GM18520 (cell line): ENCODE measurements around the gene CROCC2.

Source experiments
- ATAC-seq: cut with Tn5 transposase; IDR thresholded peaks from one replicate; pipeline ENCODE4 v1.9.1; 2021; ENCODE audit not compliant: unreplicated experiment

The CROCC2 gene

DNA sequence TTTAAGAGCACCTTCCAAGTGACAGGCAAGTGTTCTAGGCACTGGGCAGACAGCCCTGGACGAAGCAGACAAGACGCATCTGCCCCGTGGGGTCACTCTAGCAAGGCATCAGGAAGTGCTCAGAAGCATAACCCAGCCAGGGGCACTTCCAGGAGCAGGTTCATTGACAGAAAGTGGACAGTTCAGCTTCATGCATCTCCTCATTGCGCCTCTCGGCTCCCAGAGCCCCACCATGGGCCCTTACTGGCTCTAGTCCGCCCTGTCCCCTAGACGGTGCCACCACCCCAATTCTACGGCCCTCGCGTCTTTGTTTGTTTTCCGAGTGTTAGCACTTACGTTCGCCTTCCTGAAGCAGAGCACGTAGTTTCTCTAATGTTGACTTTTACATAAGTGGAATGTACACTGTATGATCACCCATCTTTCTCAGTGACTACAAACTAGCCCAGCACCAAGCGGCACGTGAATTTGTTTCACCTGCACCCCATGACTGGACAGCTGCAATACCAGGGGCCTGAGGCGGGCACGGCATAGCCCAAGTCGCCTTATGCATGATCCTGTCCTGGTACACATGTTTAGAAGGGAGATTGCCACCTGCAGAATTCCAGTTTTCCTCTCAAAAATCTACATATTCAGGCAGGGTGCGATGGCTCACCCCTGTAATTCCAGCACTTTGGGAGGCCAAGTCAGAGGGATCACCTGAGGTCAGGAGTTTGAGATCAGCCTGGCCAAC, 125.5 kb downstream of the CROCC2 start:
- ATAC-seq = no peak

DNA sequence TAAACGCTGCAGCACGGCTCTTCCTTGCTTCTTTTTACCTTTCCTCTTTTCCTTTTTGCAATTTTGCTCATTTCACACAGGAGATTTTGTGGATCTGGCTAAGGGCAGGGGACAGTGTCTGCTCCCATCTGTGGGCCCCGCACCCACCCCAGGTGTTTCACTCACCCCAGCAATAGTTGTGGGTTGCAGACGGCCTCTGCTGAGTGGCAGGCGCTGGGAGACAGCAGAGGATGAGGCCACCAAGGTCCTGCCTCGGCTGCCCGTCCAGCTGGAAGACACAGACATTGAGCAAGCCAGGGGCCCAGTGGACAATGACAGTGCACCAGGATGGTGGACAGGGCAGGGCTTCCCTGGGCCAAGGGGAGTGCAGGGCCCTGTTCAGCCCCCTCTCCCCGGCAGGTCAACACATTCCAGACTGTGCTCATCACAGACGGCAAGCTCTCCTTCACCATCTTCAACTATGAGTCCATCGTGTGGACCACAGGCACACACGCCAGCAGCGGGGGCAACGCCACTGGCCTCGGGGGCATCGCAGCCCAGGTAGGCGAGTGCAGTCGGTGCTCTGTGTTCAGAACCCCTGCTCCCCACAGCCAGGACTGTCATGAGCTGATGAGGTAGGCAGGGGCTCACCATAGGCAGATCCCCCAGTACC, 127.3 kb downstream of the CROCC2 start:
- ATAC-seq = no peak

DNA sequence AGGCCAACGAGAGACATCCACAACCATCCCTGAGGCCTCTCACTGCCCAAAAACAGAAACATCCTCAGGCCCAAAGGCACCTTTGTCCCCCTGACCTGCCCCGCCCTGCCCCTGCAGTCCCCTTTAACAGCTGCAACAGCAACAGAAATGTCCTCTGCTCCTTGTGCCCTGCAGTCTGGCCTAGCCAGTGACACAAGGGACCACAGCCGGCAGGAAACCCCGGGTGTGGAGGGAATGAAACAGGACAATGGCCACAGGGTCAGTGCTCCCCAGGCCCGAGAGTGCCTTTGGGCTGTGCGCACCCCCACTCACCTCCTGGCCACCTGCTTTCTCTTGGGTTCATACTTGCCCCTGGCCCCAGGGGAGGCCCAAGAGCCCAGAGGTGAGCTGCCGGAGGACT, 127.9 kb downstream of the CROCC2 start:
- no peak for ATAC-seq

DNA sequence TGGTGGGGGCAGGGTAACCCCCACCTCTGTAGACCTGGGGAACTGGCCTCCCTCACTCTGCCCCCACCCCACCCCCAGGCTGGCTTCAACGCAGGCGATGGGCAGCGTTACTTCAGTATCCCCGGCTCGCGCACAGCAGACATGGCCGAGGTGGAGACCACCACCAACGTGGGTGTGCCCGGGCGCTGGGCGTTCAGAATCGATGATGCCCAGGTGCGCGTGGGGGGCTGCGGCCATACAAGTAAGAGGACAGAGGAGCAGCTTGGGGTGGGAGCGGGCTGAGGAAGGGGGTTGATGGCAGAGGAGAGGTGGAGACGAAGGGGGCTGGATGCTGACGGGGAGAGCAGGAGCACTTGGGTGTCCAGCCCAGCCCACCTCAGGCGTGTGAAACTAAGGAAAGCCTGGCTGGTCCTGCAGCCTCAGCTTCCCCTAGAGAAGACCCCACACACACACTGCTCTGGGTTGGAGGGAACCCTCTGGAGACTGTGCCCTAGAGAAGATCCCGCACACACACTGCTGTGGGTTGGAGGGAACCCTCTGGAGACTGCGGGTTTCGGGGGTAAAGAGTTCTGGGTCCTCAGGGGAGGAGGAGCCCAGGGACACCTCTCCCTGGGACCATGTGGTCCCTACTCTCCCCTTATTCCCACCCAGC, 128.5 kb downstream of the CROCC2 start:
- ATAC-seq = no peak

DNA sequence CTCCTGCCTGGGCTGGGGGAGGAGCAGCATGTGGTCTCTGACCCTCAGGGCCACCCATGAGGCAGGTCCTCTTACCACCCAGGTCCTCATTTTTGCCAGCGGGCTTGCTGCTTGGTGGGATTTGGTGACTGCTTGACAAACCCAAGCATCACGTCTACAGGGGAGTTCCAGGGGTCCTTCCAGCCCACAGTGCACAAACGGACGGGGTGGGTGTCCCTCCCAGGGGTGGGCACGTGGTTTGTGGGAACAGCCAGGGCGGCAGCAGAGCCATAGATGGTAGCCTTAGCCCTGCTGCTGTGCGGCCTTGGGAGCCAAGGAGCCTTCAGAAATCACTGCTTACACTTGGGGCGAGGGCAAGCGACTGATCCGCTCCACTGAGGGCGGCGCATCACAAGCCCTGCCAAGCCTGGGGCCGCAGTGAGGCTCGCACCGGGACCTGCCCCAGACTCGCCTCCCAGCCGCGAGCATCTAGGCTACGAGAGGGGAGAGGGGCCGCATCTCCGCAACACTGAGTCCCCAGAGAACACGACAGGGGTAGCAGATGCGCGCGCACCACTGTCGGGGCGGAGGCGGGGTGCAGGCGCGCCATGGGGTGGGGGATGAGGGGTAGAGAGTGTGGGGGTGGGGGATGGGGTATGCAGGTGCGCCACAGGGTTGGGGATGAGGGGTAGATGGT, 129.1 kb downstream of the CROCC2 start:
- no peak for ATAC-seq

DNA sequence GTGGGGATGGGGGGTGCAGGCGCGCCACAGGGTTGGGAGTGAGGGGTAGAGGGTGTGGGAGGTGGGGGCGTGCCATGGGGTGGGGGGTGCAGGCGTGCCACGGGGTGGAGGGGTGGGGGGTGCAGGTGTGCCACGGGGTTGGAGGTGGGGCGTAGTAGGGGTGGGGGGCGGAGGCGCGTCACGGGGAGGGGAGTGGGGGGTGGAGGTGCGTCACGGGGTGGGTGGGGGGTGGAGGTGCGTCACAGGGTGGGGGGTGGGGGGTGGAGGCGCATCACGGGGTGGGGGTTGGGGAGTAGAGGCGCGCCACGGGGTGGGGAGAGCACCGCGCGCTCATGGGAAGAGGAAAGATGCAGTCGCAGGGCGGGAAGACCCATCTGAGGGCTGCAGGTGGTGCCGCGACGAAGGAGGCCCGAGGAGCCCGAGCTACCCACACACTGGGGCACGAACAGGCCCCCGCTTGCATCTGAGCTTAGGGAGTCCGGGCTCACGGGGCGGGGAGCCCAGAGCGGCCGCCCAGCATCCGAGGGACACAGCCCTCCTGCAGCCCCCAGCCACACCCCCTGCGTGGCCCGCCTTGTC, 129.8 kb downstream of the CROCC2 start:
- no peak for ATAC-seq

DNA sequence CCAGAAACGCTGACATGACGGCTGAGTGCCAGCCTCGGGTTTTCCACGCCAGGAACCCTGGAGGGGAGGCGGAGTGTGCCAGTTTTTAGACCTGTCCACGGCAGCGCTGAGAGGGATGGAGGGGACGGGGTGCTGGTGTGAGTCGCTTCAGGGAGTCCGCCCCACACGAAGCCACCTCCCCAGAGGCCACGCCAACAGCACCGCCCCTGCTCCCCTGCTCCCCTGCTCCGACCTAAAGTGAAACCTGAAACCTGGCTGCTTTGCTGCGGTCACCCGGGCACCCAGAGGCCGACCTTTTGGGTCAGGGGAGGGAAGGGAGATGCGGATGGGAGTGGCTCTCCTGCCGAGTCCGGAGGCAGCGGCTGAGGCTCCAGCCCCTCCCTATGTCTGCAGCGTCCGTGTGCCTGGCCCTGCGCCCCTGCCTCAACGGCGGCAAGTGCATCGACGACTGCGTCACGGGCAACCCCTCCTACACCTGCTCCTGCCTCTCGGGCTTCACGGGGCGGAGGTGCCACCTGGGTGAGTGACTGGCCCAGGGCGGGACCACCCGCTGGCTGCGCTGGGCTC, 130.3 kb downstream of the CROCC2 start:
- ATAC-seq = peak; percentile 45

DNA sequence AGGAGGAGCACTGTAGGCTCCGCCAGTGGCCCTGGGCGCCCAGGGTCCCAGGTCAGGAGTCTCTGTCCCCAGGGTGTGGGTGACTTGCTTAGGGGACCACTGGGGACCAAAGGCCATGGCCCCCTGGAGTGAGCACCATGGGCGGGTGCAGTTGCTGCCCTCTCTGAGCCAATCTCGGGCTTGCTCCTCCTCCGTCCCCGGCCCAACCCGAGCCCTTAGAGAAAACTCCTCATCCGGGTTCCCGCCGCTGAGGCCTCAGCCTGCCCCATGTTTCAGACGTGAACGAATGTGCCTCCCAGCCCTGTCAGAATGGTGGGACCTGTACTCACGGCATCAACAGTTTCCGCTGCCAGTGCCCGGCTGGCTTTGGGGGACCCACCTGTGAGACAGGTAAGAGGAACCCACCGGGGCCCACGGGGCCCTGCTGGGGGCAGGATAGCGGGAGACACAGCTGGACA, 130.9 kb downstream of the CROCC2 start:
- ATAC-seq = no peak

DNA sequence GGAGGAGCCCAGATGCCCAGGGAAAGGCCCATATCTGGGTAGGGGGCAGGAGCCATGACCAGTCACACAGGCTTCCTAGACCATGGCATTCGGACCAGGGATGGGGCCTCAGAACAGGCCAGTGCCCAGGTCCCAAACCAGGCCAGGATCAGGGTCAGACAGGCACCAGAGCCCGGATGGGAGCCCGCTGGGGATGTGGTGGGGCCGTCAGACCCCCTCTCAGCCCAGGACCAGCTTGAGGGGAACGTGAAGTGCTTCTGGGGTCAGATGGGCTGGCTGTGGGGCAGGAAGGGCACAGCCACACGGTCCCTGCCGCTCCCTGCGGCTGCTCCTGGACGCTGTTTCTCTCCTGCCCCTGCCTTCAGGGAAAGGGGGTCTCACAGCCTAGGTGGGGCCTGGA, 131.4 kb downstream of the CROCC2 start:
- no peak for ATAC-seq

DNA sequence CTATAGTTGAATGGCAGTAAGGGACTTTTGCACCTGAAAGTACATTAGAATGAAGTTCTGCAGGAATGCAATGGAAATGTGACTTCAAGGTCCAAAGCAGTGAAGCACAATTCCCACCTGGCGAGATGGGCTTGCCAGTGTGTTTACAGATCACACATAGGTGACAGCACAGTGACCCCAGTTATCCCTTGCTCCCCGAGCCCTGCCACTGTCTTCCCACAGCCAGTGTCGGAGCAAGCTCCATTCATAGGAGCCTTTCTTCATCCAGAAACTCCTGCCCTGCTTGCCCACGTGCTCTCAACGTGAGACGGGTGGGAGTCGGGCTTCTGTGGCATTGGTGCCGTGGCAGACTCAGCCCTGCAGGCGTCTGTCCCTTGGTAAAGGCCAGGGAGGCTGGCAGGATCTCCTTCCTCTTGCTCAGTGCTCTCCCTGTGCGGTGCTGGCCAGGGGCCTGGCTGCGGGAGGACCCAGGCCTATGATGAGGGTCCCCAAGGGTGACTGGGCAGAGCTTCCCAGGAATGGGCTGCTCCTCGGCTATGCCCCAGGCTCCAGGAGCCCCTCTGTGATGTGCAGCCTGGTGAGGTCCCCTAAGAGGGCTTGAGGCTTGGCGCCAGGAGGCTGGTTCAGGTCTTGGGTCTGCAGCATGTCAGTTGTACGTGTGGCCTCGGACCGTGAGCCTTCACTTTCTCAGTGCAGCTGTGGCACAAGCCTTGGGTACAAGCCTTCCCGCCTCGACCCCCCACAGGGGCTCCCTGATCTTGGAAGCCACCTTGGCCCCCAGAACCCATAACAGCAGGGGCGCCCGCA, 132.4 kb downstream of the CROCC2 start:
- ATAC-seq = no peak

DNA sequence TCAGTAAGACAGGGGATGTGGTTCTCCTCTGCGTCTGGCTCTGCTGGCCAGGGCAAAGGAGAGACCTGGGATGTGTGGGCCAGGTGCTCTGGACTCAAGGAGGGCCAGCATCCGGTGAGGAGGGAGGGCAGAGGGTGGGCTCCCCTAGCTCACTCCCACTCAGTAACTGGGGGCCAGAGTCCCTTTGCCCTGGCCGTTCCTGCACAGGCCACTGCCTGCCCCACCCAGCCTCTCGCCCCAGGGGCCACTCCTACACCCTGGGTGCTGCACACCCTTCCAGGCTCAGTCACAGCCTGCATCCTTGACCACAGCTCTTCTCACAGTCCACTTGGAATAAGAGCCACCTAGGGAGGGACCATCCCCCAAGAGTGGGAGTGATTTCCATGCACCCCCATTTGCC, 133.3 kb downstream of the CROCC2 start:
- no peak for ATAC-seq

DNA sequence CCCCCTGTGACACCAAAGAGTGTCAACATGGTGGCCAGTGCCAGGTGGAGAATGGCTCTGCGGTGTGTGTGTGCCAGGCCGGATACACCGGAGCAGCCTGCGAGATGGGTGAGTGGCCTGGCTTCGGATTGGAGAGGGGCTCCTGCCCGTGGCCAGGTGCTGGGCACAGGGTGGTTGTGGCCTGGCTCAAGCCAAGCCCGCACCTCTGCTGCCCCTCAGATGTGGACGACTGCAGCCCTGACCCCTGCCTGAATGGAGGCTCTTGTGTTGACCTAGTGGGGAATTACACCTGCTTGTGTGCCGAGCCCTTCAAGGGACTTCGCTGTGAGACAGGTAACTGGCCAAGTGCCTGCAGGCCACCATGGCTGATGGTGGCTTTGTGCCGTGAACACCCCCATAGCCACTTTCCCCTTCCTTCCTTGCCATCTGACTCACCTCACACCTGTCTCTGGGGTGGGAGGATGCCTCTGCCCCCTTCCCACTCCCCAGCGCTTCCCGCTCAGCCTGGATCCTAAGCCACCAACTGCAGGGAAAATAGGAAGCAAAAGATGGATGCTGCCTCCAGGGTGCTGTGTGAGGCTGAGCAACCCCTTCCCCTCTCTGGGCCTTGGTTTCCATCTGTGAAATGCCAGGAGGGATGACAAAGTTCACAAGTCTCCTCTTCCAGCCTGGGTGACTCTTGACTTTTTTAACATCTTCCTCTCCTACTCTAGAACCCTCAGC, 134.1 kb downstream of the CROCC2 start:
- no peak for ATAC-seq

DNA sequence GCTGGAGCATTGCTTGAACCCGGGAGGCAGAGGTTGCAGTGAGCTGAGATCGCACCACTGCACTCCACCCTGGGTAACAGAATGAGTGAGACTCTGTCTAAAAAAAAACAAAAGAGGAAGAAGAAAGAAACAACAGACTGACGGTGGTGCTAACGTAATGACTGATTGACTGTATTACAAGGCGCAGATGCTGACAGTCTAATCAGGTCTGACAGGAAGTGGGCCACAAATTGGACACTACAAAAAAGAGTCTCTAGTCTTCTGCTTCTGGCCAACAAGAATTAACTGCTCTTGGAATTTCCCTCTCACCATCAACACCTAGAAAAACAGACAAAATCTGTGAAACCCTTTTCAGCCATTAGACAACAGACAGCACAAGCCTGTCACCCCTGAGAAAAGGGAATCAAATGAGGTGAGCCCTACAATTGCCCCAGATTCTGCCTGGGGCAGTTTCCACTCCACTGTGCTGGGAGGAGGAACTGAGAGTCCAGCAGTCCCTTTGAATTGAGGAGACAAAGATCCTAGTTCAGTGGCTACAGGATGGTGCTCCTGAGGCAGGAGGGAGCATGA, 135.5 kb downstream of the CROCC2 start:
- peak; percentile 64 for ATAC-seq
